GM21723 (cell line): Measurements from ENCODE around the gene DNAJA4.

Experiments used
- ATAC-seq: cut with Tn5 transposase; IDR thresholded peaks from one replicate; pipeline ENCODE4 v1.9.1; 2021; ENCODE audit warnings: mild to moderate bottlenecking, moderate library complexity; ENCODE audit not compliant: unreplicated experiment

DNAJA4 gene

DNA sequence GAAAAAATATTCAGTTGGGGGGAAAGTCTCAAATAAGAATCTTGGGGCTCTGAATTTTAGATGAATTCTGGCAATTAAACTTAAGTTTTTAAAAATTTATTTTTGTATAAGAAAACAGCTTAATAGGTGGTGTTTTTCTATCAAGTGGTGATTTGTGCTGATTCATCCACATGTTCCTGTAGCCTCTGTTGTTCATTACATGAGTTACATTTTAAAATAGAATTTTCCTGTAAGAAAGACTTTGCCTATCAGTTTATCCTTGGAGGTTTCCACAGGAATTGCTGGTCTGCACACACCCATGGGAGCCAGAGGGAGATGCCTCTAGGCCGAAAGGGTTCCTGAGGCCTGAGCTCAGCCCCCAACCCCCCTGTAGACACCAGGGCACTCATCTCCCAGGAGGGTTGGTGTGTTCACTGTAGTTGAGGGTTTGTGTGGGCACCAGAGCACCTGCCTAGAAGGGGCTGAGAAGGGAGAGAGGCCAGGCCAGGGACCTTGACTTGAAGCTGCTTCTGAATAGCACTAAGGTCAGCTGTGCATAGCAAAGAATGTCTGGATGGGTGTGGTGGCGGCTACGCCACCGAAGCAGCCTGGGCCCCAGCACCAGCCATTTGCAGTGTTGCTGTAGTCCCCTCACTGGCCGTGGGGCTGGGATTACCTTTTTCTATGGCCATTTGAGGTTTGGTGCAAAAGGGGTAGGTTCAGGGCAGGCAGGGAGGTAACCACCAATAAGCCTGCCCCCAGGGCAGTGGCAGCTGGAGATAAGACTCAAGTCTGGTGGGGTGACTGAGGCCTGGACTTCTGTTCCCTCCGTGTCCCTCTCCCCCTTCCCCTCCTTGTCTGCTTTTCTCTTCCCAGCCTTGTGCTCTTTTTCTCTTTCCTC, 11.9 kb downstream of the DNAJA4 start:
- ATAC-seq = no peak

- ATAC-seq = no peak
Observed at GRCh38 chr15:78280319-78281072, 16.1 kb downstream of the DNAJA4 start.

DNA sequence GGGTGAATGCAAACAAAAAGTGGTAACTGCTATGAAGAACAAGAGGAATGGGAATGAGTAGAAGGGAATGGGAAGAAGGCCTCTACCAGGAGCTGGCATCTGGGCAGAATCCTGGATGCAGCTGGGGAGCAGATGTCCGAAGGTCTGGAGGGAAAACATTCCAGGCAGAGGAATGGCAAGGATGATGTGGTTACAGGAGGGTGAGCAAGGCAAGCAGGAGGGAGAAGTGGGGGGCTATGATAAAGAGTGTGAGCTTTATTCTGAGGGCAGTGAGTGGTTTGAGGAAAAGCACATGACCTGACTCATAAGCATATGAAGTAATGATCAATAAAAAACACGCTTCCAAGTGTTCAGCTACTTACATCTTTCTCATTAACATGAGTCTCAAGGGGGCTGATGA, 18.0 kb downstream of the DNAJA4 start:
- ATAC-seq = no peak

GRCh38 chr15:78284758-78285157, 20.4 kb downstream of the DNAJA4 start:
- ATAC-seq = no peak

DNA sequence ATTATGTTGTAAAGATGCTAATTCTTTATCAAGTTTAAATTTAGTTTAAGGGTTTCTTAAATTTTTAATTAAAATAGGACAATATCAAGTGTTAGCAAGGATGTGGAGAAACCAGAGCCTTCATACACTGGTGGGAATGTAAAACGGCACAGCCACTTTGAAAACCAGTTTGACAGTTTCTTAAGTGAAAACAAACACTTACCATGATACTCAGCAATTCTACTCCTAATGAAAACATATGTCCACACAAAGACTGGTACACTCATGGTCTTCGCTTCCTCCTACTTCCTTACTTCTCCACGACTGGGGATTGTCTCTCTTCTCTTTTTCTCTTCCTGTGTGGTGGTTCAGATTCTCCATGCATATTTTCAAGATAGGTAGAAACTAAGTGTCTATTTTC, 25.9 kb downstream of the DNAJA4 start:
- no peak for ATAC-seq

GRCh38 chr15:78291052-78291451, 26.7 kb downstream of the DNAJA4 start:
- no peak for ATAC-seq

GRCh38 chr15:78291698-78292097, 27.3 kb downstream of the DNAJA4 start:
- ATAC-seq = no peak

DNA sequence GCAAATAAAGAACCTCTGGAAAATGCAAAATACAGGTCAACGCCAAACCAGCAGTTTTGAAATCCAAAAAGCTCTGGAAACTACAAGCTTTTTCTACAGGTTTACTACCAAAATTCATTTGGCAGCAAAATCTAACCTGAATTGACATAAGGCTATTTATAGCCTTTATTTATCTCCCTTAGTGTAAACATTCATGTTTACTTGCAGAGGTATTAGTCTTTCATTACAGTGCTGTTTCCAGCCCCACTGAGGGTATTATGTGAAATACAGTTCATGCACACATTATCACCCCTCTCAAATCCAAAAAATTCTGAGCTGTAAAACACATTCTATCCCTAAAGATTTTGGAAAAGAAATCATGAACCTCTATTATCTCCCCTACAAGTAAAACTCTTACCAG, 27.9 kb downstream of the DNAJA4 start:
- no peak for ATAC-seq

- ATAC-seq = peak; percentile 79
Observed at GRCh38 chr15:78299101-78299930, 35.0 kb downstream of the DNAJA4 start, which contains the start of gene SKIC8. TSS of gene SKIC8 (minus strand) at chr15:78299609. CDS start at chr15:78295686, 3,923 bp downstream.

DNA sequence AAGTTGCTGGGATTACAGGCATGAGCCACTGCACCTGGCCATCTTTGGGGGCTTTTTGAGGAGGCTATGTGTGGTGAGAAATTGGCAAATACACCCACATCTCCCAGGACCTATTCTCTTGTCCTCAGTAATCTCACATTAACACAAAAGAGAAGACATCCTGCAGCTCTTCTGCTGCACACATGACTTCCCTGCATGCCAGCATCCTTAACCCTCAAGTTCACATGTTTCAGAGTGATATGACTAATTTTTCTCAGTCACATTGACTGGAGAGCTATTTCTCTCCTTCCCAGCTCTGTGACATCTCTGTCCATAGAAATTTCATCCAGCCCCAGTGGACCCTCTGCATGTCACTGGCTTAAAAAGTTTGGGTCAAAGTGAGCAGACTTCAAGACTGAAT, 37.0 kb downstream of the DNAJA4 start:
- no peak for ATAC-seq

GRCh38 chr15:78301828-78302227, 37.5 kb downstream of the DNAJA4 start:
- no peak for ATAC-seq

- no peak for ATAC-seq
Observed at GRCh38 chr15:78302579-78303312, 38.4 kb downstream of the DNAJA4 start.

GRCh38 chr15:78304216-78305066, 40.1 kb downstream of the DNAJA4 start:
- no peak for ATAC-seq

- ATAC-seq = no peak
Observed at GRCh38 chr15:78306176-78306774, 41.9 kb downstream of the DNAJA4 start.

DNA sequence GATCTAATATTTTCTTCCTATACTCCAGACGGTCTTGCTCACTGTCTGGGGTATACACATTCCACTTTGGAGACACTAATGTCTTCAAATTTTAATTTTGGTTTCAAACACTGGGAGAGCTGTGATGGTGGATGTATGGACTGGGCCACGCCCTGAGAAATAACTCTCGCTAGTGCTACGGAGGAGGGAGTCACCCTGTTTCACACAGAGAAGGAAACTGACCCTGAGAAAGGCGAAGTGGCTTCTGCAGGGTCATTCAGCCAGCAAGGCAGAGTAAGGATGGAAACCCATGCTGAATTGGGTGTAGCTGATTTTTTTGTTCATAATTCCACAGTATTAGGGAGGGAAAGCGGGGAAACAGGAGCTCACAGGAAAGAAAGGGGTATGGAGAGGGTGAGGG, 43.6 kb downstream of the DNAJA4 start:
- no peak for ATAC-seq

DNA sequence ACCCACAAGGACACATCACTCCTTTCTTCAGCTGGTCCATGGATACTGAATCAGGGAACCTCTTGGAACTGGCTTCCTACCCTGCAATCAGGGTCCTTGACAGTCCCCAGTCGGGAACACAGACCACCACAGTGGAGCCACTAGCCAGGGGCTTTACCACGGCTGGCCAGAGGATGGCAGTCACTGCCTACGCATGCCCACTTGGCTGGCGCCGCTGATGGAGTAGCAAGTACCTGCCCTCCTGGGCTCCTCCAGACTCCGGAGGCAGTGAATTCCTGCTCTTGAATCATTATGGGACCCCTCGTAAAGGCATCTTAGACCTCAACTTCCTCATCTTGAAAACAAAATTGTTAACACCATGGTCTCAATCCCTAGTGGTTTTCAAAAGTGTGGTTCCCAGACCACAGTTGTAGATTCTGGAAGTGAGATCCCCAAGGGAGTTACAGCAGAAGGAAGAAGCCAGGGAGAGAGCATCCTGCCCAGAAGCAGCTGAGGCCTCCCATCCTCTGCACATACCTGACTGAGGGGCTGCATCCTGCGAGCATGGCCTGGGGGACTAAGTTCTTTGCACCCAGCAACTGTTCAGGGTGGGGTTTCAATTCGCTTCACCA, 44.2 kb downstream of the DNAJA4 start:
- no peak for ATAC-seq

DNA sequence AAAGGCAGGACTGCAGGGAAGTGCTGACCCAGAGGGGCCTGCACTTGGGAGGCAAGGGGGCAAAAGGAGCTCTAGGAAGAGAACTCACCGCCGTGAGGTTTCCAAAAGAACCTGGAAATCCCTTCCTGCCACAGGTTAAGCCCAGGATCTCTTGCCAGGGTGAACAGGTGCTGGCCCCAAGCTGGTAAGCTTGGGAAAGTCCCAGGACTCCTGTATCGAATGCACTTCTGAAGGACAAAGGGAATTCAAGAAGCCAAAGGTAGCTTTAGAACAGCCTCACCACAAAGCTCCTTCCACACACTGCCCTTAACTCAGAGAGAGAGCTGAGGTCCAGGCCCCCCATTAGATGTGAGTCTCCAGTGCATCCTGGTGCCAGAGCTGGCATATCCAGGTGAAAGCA, 46.9 kb downstream of the DNAJA4 start:
- ATAC-seq = no peak

GRCh38 chr15:78312536-78312935, 48.2 kb downstream of the DNAJA4 start:
- no peak for ATAC-seq

- ATAC-seq = no peak
Observed at GRCh38 chr15:78312957-78313356, 48.6 kb downstream of the DNAJA4 start.
